NB4 (cell line): ENCODE measurements around the gene CIAPIN1.
"Not testable (repeated sequence)": the region's sequence is repeated elsewhere in the genome, so short reads cannot be mapped to it uniquely, and the experiment has no call there.

Experiments
- DNase-seq: peaks from one replicate; pipeline ENCODE4 v3.0.0; 2010; ENCODE audit warnings: low read depth
- H3K4me3 ChIP-seq: one replicate; pipeline ENCODE4 v1.5.1; 2011; ENCODE audit warnings: mild to moderate bottlenecking, low read depth, low read length, moderate library complexity
- CTCF ChIP-seq: IDR thresholded peaks from one replicate; pipeline ENCODE4 v1.5.1; 2012; ENCODE audit warnings: low read depth, low read length
- MAX ChIP-seq: IDR thresholded peaks from 2 replicates; pipeline ENCODE4 v1.6.1; 2011; ENCODE audit warnings: low read depth, low read length
- MYC ChIP-seq: IDR thresholded peaks from 2 replicates; pipeline ENCODE4 v1.6.1; 2011; ENCODE audit warnings: low read depth, low read length
- POLR2A ChIP-seq: IDR thresholded peaks from 2 replicates; pipeline ENCODE4 v1.6.1; 2011; ENCODE audit warnings: mild to moderate bottlenecking; ENCODE audit not compliant: insufficient read length; ENCODE audit errors: extremely low read depth

Gene CIAPIN1

DNA sequence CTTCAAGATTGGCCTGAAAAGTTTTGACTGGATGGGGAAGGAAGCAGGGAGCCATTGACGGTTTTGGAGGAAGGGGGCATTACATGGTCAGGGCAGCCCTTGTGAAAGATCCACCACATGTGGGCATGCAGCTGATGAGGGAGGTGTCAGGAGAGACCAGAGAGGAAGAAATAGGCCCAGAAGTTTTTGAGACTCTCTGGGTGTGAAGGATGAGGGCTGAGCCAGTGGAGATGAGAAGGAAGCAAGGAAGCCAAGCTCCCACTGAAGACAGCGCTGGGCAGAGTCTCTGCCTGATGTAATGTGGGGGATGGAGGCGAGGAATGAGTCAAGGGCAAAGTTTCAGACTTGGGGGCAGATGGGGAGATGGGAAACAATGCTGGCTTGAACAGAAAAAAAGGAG is 42.1 kb downstream of the CIAPIN1 start:
- H3K4me3 ChIP-seq, result no peak overlapping the region
- TF ChIP-seq MYC (no peak), POLR2A (no peak), CTCF (no peak), MAX (no peak)
- no peak for DNase-seq

GRCh38 chr16:57403965-57404817 is 43.0 kb downstream of the CIAPIN1 start, which contains the start of gene CCL17:
TSS of gene CCL17 (plus strand) at chr16:57404767. CDS start at chr16:57413933, 9,166 bp downstream.
- no peak for DNase-seq
- TF ChIP-seq POLR2A, result no peak
- TF ChIP-seq CTCF, result no peak
- TF ChIP-seq MYC, result no peak
- no peak for TF ChIP-seq MAX
- no peak within 1 kb of the TSS for H3K4me3 ChIP-seq

DNA sequence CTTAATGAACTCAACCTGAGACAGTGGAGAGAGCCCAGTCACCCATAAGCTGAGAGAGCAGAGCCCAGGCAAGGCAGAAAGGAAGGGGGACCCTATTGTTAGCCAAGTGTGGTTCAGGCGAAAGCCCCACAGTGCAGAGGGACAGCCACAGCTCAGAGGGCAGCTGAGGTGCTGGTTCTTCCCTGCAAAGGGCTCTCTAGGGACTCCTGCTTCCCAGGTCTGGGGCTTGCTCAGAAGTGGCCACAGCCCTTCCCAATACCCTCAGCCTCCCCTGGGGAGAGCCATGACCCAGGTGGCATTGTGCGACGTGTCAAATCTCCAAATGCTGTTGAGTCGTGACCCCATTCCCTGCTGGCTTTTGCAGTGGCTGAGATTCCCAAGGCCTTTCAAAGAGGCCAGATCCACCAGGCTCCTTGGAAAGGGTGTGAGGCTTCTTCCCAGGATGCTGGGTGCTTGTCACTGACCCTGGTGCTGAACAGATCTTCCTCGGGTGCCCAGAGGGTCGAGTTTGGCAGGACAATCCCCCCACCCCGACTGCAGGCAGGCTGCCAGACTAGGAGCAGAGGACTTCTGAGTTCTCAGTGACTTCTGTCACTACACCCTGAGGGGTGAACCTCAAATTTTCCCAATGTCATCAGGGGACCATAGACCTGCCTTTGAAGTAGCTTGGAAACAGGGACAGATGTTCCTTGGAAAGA is 45.1 kb downstream of the CIAPIN1 start:
- H3K4me3 ChIP-seq, result no peak overlapping the region
- no peak for DNase-seq
- TF ChIP-seq CTCF (no peak), MYC (no peak), MAX (no peak), POLR2A (no peak)

- H3K4me3 ChIP-seq, DNase-seq: not testable (repeated sequence)
Measured at GRCh38 chr16:57397493-57397892, 49.7 kb downstream of the CIAPIN1 start.

DNA sequence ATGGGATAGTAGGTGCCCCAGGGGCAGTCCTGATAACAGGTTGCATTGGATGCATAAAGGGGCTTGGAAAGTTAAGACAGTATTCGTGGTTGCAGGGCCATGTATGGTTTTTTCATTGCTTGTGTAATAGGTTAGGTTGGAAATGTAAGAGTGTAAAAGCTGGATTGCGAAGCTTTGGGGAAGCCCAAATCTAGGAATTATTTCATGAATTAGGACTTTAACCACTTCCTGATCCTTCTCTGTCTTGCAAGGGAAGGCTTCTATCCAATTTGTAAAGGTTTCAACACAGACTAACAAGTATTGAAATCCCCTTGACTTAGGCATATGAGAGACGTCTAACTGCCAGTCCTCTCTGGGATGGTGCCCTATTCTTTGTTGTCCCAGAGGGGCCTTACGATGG is 50.4 kb downstream of the CIAPIN1 start:
- H3K4me3 ChIP-seq, result no peak overlapping the region
- no peak for DNase-seq
- TF ChIP-seq CTCF (no peak), MAX (no peak), MYC (no peak), POLR2A (no peak)

- H3K4me3 ChIP-seq, result no peak overlapping the region
- TF ChIP-seq MAX, result no peak
- TF ChIP-seq POLR2A, result no peak
- TF ChIP-seq MYC, result no peak
- TF ChIP-seq CTCF, result no peak
- DNase-seq, result no peak
Measured at GRCh38 chr16:57395026-57395425, 52.2 kb downstream of the CIAPIN1 start.
